ENCODE measurements around the gene MYO15B. TPM values are rescaled to one million over a fixed set of nuclear protein-coding genes. Genes with fewer than 3 reads are reported as not detected.

Gene MYO15B
- total RNA-seq, 1 donor from 2014 or later: 1.6 TPM

GRCh38 chr17:75557852-75558665 lies 29.5 kb upstream of the MYO15B start:
- peaks cover 7% of the 10 kb centered on the region for H3K36me3 ChIP-seq (ENCODE audit: control insufficient read depth, insufficient read depth, low read length)
- H3K27me3 ChIP-seq (ENCODE audit: control insufficient read depth, insufficient read depth, low read length): no peaks in the 10 kb centered on the region
- TF ChIP-seq CTCF (IDR thresholded peaks at IDR 0.05; ENCODE audit: insufficient read depth, low read length, severe bottlenecking): no peak
- H3K4me3 ChIP-seq (ENCODE audit: low read depth, low read length): no peak overlapping the region
- DNase-seq (ENCODE audit: low read depth) (no peak), FAIRE-seq (no peak)

GRCh38 chr17:75558666-75559530 lies 28.7 kb upstream of the MYO15B start:
- TF ChIP-seq CTCF (IDR thresholded peaks at IDR 0.05; ENCODE audit: insufficient read depth, low read length, severe bottlenecking): no peak
- H3K27me3 ChIP-seq (ENCODE audit: control insufficient read depth, insufficient read depth, low read length): no peaks in the 10 kb centered on the region
- no peak for DNase-seq (ENCODE audit: low read depth)
- H3K36me3 ChIP-seq (ENCODE audit: control insufficient read depth, insufficient read depth, low read length): peaks cover 10% of the 10 kb centered on the region
- H3K4me3 ChIP-seq (ENCODE audit: low read depth, low read length): no peak overlapping the region
- FAIRE-seq: no peak

GRCh38 chr17:75559958-75560533 lies 27.6 kb upstream of the MYO15B start:
- Histone ChIP-seq H3K27me3 (ENCODE audit: control insufficient read depth, insufficient read depth, low read length) (no peaks in the 10 kb centered on the region), H3K4me3 (ENCODE audit: low read depth, low read length) (no peak overlapping the region), H3K36me3 (ENCODE audit: control insufficient read depth, insufficient read depth, low read length) (peaks cover 13% of the 10 kb centered on the region)
- FAIRE-seq: no peak
- no peak for DNase-seq (ENCODE audit: low read depth)
- TF ChIP-seq CTCF (IDR thresholded peaks at IDR 0.05; ENCODE audit: insufficient read depth, low read length, severe bottlenecking): no peak

- peaks cover 13% of the 10 kb centered on the region for H3K36me3 ChIP-seq (ENCODE audit: control insufficient read depth, insufficient read depth, low read length)
- no peak for DNase-seq (ENCODE audit: low read depth)
Measured at GRCh38 chr17:75561927-75562603, 25.5 kb upstream of the MYO15B start.

More at GRCh38 chr17:75561927-75562603, 25.5 kb upstream of the MYO15B start:
- no peaks in the 10 kb centered on the region for H3K27me3 ChIP-seq (ENCODE audit: control insufficient read depth, insufficient read depth, low read length)
- no peak overlapping the region for H3K4me3 ChIP-seq (ENCODE audit: low read depth, low read length)
- no peak for TF ChIP-seq CTCF (IDR thresholded peaks at IDR 0.05; ENCODE audit: insufficient read depth, low read length, severe bottlenecking)
- FAIRE-seq: no peak
